Measurements from ENCODE around the gene MAFG. TPM values are rescaled to one million over a fixed set of nuclear protein-coding genes. Genes with fewer than 3 reads are reported as not detected.
A peak's percentile ranks its signal among the peaks of the same experiment; 100 is the strongest.

Gene MAFG
- total and polyA plus RNA-seq, 2 of the 13 experiments (the other 11 are each of a cell fraction or from before 2014, with no cell fraction given) = 14.5 to 20.0 TPM

- TF ChIP-seq THAP11 (CRISPR knock-in tag; IDR thresholded peaks at IDR 0.05) = no peak
- no peak for TF ChIP-seq ZNF549 (CRISPR knock-in tag; IDR thresholded peaks at IDR 0.05)
- no peak for TF ChIP-seq HOXA3 (CRISPR knock-in tag; IDR thresholded peaks at IDR 0.05)
- no peak for TF ChIP-seq KAT8 (CRISPR knock-in tag; IDR thresholded peaks at IDR 0.05)
- no peak for TF ChIP-seq HIVEP1 (CRISPR knock-in tag; IDR thresholded peaks at IDR 0.05)
- no peak for TF ChIP-seq ELF4 (CRISPR knock-in tag; IDR thresholded peaks at IDR 0.05; ENCODE audit: borderline replicate concordance)
- no peak for TF ChIP-seq SKIL (CRISPR knock-in tag; IDR thresholded peaks at IDR 0.05; ENCODE audit: borderline replicate concordance)
- TF ChIP-seq SOX13 (IDR thresholded peaks at IDR 0.05) = no peak
- no peak for TF ChIP-seq SOX13 (CRISPR knock-in tag; conservative IDR thresholded peaks at IDR 0.05 in 1 of 2, IDR thresholded peaks at IDR 0.05 in 1 of 2)
- no peak for TF ChIP-seq BCL6 (CRISPR knock-in tag; IDR thresholded peaks at IDR 0.05)
- TF ChIP-seq REXO4 (CRISPR knock-in tag; IDR thresholded peaks at IDR 0.05; ENCODE audit: borderline replicate concordance) = no peak
- TF ChIP-seq SATB2 (CRISPR knock-in tag; IDR thresholded peaks at IDR 0.05) = no peak
- TF ChIP-seq EZH2 (conservative IDR thresholded peaks at IDR 0.05; ENCODE audit: low read depth, low read length) = no peak
- no peak for TF ChIP-seq ZNF256 (CRISPR knock-in tag; conservative IDR thresholded peaks at IDR 0.05)
- TF ChIP-seq, protein P1, sequence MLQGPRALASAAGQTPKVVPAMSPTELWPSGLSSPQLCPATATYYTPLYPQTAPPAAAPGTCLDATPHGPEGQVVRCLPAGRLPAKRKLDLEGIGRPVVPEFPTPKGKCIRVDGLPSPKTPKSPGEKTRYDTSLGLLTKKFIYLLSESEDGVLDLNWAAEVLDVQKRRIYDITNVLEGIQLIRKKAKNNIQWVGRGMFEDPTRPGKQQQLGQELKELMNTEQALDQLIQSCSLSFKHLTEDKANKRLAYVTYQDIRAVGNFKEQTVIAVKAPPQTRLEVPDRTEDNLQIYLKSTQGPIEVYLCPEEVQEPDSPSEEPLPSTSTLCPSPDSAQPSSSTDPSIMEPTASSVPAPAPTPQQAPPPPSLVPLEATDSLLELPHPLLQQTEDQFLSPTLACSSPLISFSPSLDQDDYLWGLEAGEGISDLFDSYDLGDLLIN (CRISPR knock-in tag; IDR thresholded peaks at IDR 0.05; ENCODE audit: borderline replicate concordance) = no peak
- no peak for TF ChIP-seq KDM2A (CRISPR knock-in tag; IDR thresholded peaks at IDR 0.05; ENCODE audit: borderline replicate concordance, low read depth)
- no peak for TF ChIP-seq SP4 (CRISPR knock-in tag; IDR thresholded peaks at IDR 0.05)
- TF ChIP-seq ZNF121 (CRISPR knock-in tag; IDR thresholded peaks at IDR 0.05) = no peak
- no peak for TF ChIP-seq ZNF446 (CRISPR knock-in tag; IDR thresholded peaks at IDR 0.05)
- no peak for TF ChIP-seq FOXJ3 (CRISPR knock-in tag; IDR thresholded peaks at IDR 0.05; ENCODE audit: borderline replicate concordance)
- TF ChIP-seq ZNF225 (CRISPR knock-in tag; IDR thresholded peaks at IDR 0.05) = no peak
- no peak for TF ChIP-seq ZNF607 (CRISPR knock-in tag; IDR thresholded peaks at IDR 0.05; ENCODE audit: borderline replicate concordance)
- no peak for TF ChIP-seq ZSCAN31 (CRISPR knock-in tag; IDR thresholded peaks at IDR 0.05; ENCODE audit: low read depth)
- TF ChIP-seq DPF2 (CRISPR knock-in tag; IDR thresholded peaks at IDR 0.05; ENCODE audit: borderline replicate concordance, low read depth) = no peak
- TF ChIP-seq KLF15 (CRISPR knock-in tag; IDR thresholded peaks at IDR 0.05; ENCODE audit: borderline replicate concordance) = peak; percentile 27; the same call in 1 of the 2 replicates
- TF ChIP-seq ZFP41 (CRISPR knock-in tag; IDR thresholded peaks at IDR 0.05; ENCODE audit: borderline replicate concordance) = no peak
- no peak for TF ChIP-seq ELF1 (CRISPR knock-in tag; IDR thresholded peaks at IDR 0.05)
- TF ChIP-seq ZBTB14 (CRISPR knock-in tag; IDR thresholded peaks at IDR 0.05) = 0 out of 2 replicates have a peak, but pooled peaks have one; percentile 9
- TF ChIP-seq HES4 (CRISPR knock-in tag; IDR thresholded peaks at IDR 0.05; ENCODE audit: borderline replicate concordance) = 0 out of 2 replicates have a peak, but pooled peaks have one; percentile 30
- 0 out of 2 replicates have a peak, but pooled peaks have one; percentile 47 for TF ChIP-seq TMF1 (CRISPR knock-in tag; IDR thresholded peaks at IDR 0.05; ENCODE audit: low read depth)
These were observed 18.3 kb downstream of the MAFG start (continued) for GRCh38 chr17:81909231-81909630.

All from HepG2 (cell line).